Peyer's patch (tissue), 4 donors: Measurements from ENCODE around the gene SLC35F5. TPM values are rescaled to one million over a fixed set of nuclear protein-coding genes. Genes with fewer than 3 reads are reported as not detected.

ENCODE experiments used
- DNase-seq, 3 donors: peaks; one replicate each; pipeline ENCODE4 v3.0.0-alpha.2; 2017 to 2019
- H3K27ac ChIP-seq, 4 donors: fragments of 200-600 bp; sonication (generic); one replicate each; pipeline ENCODE4 v1.5.1; 2016 to 2019
- H3K27me3 ChIP-seq, 2 donors: fragments of 200-600 bp; sonication (generic); one replicate each; pipeline ENCODE4 v1.5.1; 2019
- H3K36me3 ChIP-seq, 3 donors: fragments of 200-600 bp; sonication (generic); one replicate each; pipeline ENCODE4 v1.5.1; 2016 to 2019
- H3K4me1 ChIP-seq, 4 donors: fragments of 200-600 bp; sonication (generic); one replicate each; pipeline ENCODE4 v1.5.1; 2016 to 2019
- H3K4me3 ChIP-seq, 4 donors: fragments of 200-600 bp; sonication (generic); 1 replicate in 3 of 4; 2 replicates in 1 of 4; pipeline ENCODE4 v1.5.1; 2016 to 2019; ENCODE audit warnings: mild to moderate bottlenecking in 1 of 4
- H3K9me3 ChIP-seq, 4 donors: fragments of 200-600 bp; sonication (generic); one replicate each; pipeline ENCODE4 v1.5.1; 2016 to 2019; ENCODE audit warnings: mild to moderate bottlenecking in 1 of 4
- POLR2A ChIP-seq, 2 donors: fragments of 450-650 bp; IDR thresholded peaks; one replicate each; pipeline ENCODE4 v1.5.1; 2017; ENCODE audit warnings: antibody characterized with exemption in 2 of 2, mild to moderate bottlenecking in 2 of 2, moderate library complexity in 2 of 2
- total RNA-seq, 4 donors: library from RNA; depleted of rRNA; stranded (reverse); fragments of >200 nt; gene quantifications; one replicate each; pipeline ENCODE4 v1.1.0, GENCODE V29; 2016
- TF ChIP-seq, protein P1 (sequence below), 6 experiments: fragments of 450-650 bp in 4 of 6; fragments of 200-600 bp in 2 of 6; sonication (generic) in 1 of 6; IDR thresholded peaks; one replicate each; pipeline ENCODE4 v1.5.1; 2017 to 2019; ENCODE audit warnings: antibody characterized with exemption in 6 of 6, mild to moderate bottlenecking in 3 of 6, moderate library complexity in 1 of 6

Gene SLC35F5
- total RNA-seq, 4 donors from 2014 or later = 49.5 to 211 (median 153) TPM

DNA sequence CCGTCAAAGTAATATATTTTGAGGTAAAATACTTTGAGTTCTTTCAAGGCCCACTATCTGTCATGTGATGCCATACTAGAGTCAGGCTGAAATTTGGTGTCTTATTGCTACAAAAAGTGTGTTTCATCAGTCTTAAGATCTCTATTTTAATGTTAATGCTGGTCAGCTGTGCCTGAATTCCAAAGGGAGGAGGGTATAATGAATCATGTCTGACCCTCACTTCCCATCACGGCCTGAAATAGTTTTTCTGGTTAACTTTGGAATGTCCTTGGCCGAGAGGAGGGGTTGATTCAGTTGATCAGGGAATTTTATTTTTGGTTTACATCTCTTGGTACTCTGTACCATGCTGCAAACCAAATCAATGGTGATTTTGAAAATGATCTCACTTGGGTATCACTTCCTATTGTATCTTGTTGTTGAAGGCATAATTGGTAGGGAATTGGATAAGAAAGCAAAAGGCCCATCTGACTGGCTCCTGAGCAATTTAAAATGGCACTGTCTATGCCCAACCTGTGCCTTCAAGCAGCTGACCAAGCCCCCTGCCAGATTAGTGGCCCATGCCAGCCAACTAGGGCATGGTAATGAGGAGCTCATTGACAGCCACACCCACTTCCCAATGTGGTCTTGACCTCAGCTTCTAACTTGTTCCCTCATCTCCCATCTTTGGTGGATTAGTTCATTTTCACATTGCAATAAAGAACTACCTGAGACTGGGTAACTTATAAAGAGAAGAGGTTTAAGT, 6.1 kb upstream of the SLC35F5 start:
- Histone ChIP-seq H3K9me3 (peaks cover 0 to 5% (median 0%) of the 10 kb centered on the region in 4 donors), H3K27me3 (no peaks in the 10 kb centered on the region)
- TF ChIP-seq, protein P1, sequence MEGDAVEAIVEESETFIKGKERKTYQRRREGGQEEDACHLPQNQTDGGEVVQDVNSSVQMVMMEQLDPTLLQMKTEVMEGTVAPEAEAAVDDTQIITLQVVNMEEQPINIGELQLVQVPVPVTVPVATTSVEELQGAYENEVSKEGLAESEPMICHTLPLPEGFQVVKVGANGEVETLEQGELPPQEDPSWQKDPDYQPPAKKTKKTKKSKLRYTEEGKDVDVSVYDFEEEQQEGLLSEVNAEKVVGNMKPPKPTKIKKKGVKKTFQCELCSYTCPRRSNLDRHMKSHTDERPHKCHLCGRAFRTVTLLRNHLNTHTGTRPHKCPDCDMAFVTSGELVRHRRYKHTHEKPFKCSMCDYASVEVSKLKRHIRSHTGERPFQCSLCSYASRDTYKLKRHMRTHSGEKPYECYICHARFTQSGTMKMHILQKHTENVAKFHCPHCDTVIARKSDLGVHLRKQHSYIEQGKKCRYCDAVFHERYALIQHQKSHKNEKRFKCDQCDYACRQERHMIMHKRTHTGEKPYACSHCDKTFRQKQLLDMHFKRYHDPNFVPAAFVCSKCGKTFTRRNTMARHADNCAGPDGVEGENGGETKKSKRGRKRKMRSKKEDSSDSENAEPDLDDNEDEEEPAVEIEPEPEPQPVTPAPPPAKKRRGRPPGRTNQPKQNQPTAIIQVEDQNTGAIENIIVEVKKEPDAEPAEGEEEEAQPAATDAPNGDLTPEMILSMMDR (IDR thresholded peaks at IDR 0.05) = no peak
- TF ChIP-seq POLR2A (IDR thresholded peaks at IDR 0.05) = no peak

DNA sequence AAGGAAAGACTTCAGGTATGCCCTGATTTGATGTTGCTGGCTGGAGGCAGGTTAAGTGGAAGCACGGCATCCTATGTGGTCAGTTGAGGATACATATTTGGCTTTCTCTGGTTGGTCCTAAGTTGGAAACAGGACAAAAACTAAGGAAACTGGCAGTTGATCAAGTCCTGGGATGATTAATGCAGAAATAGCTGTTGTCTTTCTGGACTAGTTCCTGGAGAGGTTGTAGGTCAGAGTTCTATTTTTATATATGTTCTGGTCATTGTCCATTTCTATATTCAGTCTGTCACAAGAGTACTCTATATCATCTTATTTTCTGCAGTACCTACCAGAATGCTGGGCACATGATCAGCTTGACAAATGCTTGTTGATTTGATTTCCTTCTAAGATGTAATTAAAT, 4.0 kb upstream of the SLC35F5 start:
- TF ChIP-seq, protein P1 (IDR thresholded peaks at IDR 0.05) = no peak
- no peak for TF ChIP-seq POLR2A (IDR thresholded peaks at IDR 0.05)
- no peaks in the 10 kb centered on the region for H3K27me3 ChIP-seq
- peak overlapping the region in 1 of 4 donors; percentile 45 for H3K27ac ChIP-seq

More for the DNA sequence above, 6.1 kb upstream of the SLC35F5 start:
- Histone ChIP-seq H3K4me1 (no peaks in the 10 kb centered on the region), H3K36me3 (no peaks in the 10 kb centered on the region), H3K27ac (no peak overlapping the region), H3K4me3 (no peak overlapping the region)
- no peak for DNase-seq

DNA sequence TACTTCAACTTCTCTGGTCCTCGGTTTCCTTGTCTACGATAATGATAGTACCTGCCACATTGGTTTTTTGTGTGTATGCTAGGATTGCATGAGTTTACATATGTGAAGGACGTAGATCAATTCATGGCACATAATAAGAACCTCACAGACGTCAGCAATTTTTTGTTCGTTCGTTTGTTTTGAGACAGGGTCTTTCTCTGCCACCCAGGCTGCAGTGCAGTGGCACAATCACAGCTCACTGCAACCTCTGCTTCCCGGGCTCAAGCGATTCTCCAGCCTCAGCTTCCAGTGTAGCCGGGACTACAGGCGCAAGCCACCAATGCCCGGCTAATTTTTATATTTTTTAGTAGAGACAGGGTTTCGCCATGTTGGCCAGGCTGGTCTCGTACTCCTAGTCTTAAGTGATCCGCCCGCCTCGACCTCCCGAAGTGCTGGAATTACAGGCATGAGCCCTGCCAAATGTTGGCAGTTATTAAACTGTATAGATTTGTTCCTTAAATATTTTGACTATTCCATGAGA, 756 bp upstream of the SLC35F5 start:
- Histone ChIP-seq H3K4me1 (peaks cover 0 to 4% (median 0%) of the 10 kb centered on the region in 4 donors), H3K4me3 (peak overlapping the region; percentile 87 to 100 (median 89)), H3K27ac (peak overlapping the region; percentile 94 to 99 (median 94)), H3K36me3 (no peaks in the 10 kb centered on the region), H3K27me3 (no peaks in the 10 kb centered on the region), H3K9me3 (no peaks in the 10 kb centered on the region)
- TF ChIP-seq, protein P1 (IDR thresholded peaks at IDR 0.05) = no peak
- no peak for TF ChIP-seq POLR2A (IDR thresholded peaks at IDR 0.05)
- DNase-seq = peak in 2 of 3 donors; percentile 48 to 53

More for the DNA sequence above, 4.0 kb upstream of the SLC35F5 start:
- H3K9me3 ChIP-seq = peaks cover 0 to 5% (median 0%) of the 10 kb centered on the region in 4 donors
- H3K4me3 ChIP-seq = no peak overlapping the region
- no peaks in the 10 kb centered on the region for H3K4me1 ChIP-seq
- H3K36me3 ChIP-seq = no peaks in the 10 kb centered on the region
- DNase-seq = no peak

DNA sequence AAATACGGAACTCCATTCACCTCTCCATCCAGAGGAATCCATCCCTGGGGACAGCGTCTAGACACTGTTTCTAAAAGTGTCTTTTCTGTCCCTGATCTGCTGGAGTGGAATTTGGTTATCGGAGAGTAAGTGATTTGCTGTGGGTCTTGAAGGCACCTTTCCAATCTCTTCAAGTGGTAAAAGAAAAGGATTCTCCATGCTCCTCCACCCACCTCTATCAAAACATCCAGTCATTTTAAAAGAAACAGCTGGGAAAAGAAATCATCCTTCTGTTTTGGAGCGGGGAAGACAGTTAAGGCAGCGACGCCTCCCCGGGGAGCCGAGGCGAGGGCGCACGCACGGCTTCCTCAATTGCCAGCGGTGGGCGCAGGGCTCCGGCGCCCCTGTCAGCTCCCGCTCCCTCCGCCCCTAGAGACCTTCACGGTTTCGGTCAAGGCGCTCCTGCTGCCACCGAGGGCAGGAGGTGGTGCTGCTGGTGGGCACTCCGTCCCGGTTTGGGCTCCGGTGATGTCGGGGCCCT, 547 bp downstream of the SLC35F5 start:
- no peak for TF ChIP-seq POLR2A (IDR thresholded peaks at IDR 0.05)
- TF ChIP-seq, protein P1 (IDR thresholded peaks at IDR 0.05) = no peak
- peaks cover 0 to 4% (median 0%) of the 10 kb centered on the region in 3 donors for H3K36me3 ChIP-seq

DNA sequence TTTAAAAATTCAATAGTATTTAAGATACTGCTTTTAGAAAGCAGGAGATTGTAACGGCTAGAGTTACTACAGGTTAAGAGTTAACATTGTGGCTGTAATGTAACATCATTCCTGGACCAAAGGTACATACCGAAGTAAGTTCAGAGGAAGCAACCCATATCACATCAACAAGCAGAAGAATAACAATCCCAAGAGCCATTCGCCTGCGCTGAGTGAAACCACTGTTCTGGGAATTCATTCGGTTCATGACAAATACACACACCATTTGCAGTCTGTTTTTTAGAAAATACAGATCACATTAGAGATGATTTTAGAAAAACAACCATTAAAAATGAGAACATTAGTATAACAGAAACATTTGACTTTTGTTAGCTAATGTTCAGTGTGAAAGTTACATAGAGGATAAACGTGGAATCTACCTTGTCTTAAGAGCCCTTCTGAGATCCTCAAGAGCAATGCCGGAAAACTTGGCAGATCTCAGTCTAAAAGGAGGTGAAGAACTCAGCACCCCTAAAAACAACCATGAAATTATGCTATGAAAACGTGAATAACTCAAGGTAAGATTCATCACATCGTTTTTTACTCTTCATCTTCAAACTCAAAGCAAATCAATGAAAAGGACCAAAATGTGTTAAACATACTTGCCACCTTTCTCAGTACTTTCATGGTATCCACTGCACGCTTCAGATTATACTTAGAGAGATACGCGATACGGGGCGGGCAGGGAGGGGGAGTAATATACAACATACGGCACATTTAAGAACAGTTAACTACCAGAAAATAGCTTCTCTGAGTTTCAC, 1.2 kb downstream of the SLC35F5 start:
- H3K4me1 ChIP-seq = peaks cover 0 to 4% (median 0%) of the 10 kb centered on the region in 4 donors
- peak overlapping the region; percentile 94 to 99 (median 94) for H3K27ac ChIP-seq
- H3K36me3 ChIP-seq = peaks cover 0 to 4% (median 0%) of the 10 kb centered on the region in 3 donors
- H3K9me3 ChIP-seq = no peaks in the 10 kb centered on the region
- H3K4me3 ChIP-seq = peak overlapping the region; percentile 87 to 100 (median 89)
- no peaks in the 10 kb centered on the region for H3K27me3 ChIP-seq
- DNase-seq = peak in 1 of 3 donors; percentile 23
- TF ChIP-seq, protein P1 (IDR thresholded peaks at IDR 0.05) = no peak
- peak in 1 of 2 donors; percentile 26 for TF ChIP-seq POLR2A (IDR thresholded peaks at IDR 0.05)

More for the DNA sequence above, 547 bp downstream of the SLC35F5 start:
- H3K27ac ChIP-seq = peak overlapping the region; percentile 94 to 99 (median 94)
- peak overlapping the region; percentile 87 to 100 (median 89) for H3K4me3 ChIP-seq
- peaks cover 0 to 4% (median 0%) of the 10 kb centered on the region in 4 donors for H3K4me1 ChIP-seq
- no peaks in the 10 kb centered on the region for H3K9me3 ChIP-seq
- DNase-seq = no peak
- H3K27me3 ChIP-seq = no peaks in the 10 kb centered on the region
